SK-N-SH treated with all-trans-retinoic acid at 6 μM for 48 hours (cell line): ENCODE measurements around the gene NGB.

Experiments used
- ESRRG ChIP-seq: fragments of 250-450 bp; sonication (Bioruptor Pico); IDR thresholded peaks from 2 replicates; pipeline ENCODE4 v1.6.1; 2021; ENCODE audit warnings: mild to moderate bottlenecking
- GLIS3 ChIP-seq: fragments of 250-450 bp; sonication (Bioruptor Pico); IDR thresholded peaks from 2 replicates; pipeline ENCODE4 v1.5.0; 2020; ENCODE audit warnings: mild to moderate bottlenecking, moderate library complexity
- PATZ1 ChIP-seq: fragments of 250-450 bp; sonication (Bioruptor Pico); IDR thresholded peaks from 2 replicates; pipeline ENCODE4 v1.8.0; 2020; ENCODE audit warnings: mild to moderate bottlenecking, moderate library complexity, borderline replicate concordance
- PPARA ChIP-seq: fragments of 250-450 bp; sonication (Bioruptor Pico); IDR thresholded peaks from 2 replicates; pipeline ENCODE4 v1.5.0; 2020; ENCODE audit warnings: mild to moderate bottlenecking, borderline replicate concordance
- RARB ChIP-seq: fragments of 250-450 bp; sonication (Bioruptor Pico); IDR thresholded peaks from 2 replicates; pipeline ENCODE4 v1.8.0; 2021; ENCODE audit warnings: mild to moderate bottlenecking, moderate library complexity
- ZFP30 ChIP-seq: fragments of 450-650 bp; formaldehyde crosslinking; IDR thresholded peaks from 2 replicates; pipeline ENCODE4 v1.5.0; 2022; ENCODE audit warnings: mild to moderate bottlenecking, moderate library complexity
- ZNF565 ChIP-seq: fragments of 450-650 bp; formaldehyde crosslinking; conservative IDR thresholded peaks from 2 replicates; pipeline ENCODE4 v1.5.0; 2020; ENCODE audit warnings: low read depth, mild to moderate bottlenecking, moderate library complexity

DNA sequence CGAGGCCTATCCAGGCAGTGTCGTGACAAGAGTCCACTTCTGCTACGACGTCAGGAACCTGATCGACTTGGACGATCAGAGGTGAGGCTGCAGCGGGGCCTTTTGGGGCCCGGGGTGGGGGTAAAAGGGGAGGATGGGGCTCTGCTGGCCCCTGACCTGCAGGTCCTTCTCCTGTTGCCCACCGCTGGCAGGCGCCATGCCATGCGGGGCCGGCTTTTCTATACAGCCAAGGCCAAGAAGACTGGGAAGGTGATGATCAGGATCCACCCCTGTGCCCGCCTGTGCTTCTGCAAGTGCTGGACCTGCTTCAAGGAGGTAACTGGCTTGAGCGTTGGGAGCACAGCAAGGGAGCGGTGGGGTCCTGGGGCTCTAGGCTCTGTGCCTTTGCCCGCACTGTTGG lies 31.6 kb downstream of the NGB start:
- no peak for TF ChIP-seq GLIS3
- TF ChIP-seq PATZ1 (CRISPR knock-in tag) = no peak
- TF ChIP-seq ZNF565 (CRISPR knock-in tag) = no peak
- no peak for TF ChIP-seq PPARA
- TF ChIP-seq ESRRG (CRISPR knock-in tag) = no peak
- TF ChIP-seq ZFP30 (CRISPR knock-in tag) = no peak
- TF ChIP-seq RARB (CRISPR knock-in tag) = no peak
